Activated naive CD8-positive, alpha-beta T cell treated with anti-CD3 and anti-CD28 coated beads for 36 hours (primary cell): Measurements from ENCODE around the gene WDR48. TPM values are rescaled to one million over a fixed set of nuclear protein-coding genes. Genes with fewer than 3 reads are reported as not detected.

ENCODE experiments used
- DNase-seq: peaks from one replicate; pipeline ENCODE4 v3.0.0; 2021
- H3K27ac Mint-ChIP-seq: one replicate; pipeline ENCODE4 v1.8.0; 2022; ENCODE audit warnings: mild to moderate bottlenecking, moderate library complexity, mixed read lengths
- H3K27me3 Mint-ChIP-seq: one replicate; pipeline ENCODE4 v1.8.0; 2022; ENCODE audit warnings: mild to moderate bottlenecking, mixed read lengths
- H3K36me3 Mint-ChIP-seq: one replicate; pipeline ENCODE4 v1.8.0; 2021; ENCODE audit warnings: mild to moderate bottlenecking, mixed read lengths
- H3K4me1 Mint-ChIP-seq: one replicate; pipeline ENCODE4 v1.8.0; 2021; ENCODE audit warnings: mixed read lengths
- H3K4me3 Mint-ChIP-seq: one replicate; pipeline ENCODE4 v1.8.0; 2022; ENCODE audit warnings: mild to moderate bottlenecking, moderate library complexity, mixed read lengths
- H3K9me3 Mint-ChIP-seq: one replicate; pipeline ENCODE4 v1.8.0; 2022; ENCODE audit warnings: mixed read lengths
- total RNA-seq, 2 experiments: library from RNA; stranded (reverse); gene quantifications; one replicate each; pipeline ENCODE4 v1.2.3, GENCODE V29; 2021

Gene WDR48
- total RNA-seq: 10 to 100 TPM; 38.4 to 41.0 TPM

DNA sequence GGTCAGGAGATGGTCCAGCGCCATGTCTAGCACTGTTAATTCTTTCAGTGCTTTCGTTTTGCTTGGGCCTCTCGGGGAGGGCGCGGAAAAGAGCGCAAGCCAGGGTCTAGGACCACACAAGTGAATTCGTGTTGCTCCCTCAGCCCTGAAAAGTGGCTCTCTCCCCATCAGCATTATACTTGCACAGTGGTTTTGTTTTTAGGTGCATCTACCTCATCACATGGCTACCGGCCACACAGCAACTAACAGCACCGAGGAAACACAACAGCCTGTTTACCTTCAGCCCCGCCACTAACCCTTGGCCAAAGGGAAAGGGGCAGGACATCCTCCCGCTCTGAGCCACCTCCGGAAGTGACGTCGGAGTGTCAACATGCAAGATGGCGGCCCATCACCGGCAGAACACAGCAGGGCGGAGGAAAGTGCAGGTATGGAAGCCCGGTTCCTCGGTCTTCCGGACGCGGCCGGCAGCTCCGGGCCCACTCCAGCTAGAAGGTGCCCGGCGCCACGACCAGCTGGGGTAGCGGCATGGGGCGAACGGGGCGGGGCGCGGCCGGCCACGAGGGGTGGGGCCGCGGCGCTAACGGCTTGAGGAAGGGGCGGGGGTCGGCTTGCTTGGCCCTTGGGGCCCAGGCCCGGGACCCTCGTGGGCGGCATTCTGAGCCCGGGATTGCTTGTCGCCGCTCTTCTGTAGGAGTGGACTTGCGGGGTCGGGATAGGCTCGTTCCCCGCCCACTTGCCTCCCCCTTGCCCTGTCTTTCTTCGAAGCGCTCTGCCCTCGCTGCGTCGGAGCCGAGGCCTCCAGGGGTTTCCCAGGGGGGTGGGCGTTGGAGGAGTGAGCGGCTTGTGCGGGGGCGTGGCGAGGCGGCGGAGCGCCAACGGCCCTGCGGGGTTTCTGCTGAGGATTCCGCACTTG, at the start of gene WDR48, which contains the start of gene SCN11A:
Gene WDR48, plus strand, starts transcription at position 368 of the 913 bp plus-strand sequence. Its CDS starts 10 bp downstream, at position 378.
Gene SCN11A, minus strand, starts transcription at position 296 of the 913 bp plus-strand sequence. CDS start 101,582 bp downstream, outside the sequence.
- Mint-ChIP-seq H3K27ac (peak within 1 kb of the TSS; percentile 97), H3K4me1 (peaks cover 35% of the 10 kb centered on the region), H3K36me3 (no peaks in the 10 kb centered on the region), H3K27me3 (no peaks in the 10 kb centered on the region), H3K9me3 (no peaks in the 10 kb centered on the region), H3K4me3 (peak within 1 kb of the TSS; percentile 97)
- peak; percentile 91 for DNase-seq

DNA sequence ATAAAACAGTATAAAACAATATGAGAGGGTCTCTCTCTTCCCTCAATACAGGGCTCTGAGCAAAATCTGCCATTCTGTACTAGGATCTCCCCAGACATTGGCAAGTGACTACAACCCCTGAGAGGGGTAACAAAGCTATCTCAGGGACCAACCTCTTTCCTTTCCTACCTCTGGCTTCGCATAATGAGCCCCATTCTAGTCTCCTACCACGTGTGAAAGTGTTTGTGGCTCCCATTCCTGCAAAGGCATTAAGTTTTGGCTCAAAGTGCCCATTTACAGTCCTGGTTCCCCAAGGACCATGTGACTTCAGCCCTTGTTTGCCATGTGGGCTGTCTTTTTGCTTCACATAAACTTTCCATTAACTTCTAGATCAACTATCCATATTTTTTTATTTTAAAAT, 46.5 kb upstream of the WDR48 start:
- Mint-ChIP-seq H3K27ac (no peak overlapping the region), H3K4me3 (no peak overlapping the region), H3K9me3 (peaks cover 1% of the 10 kb centered on the region), H3K4me1 (no peaks in the 10 kb centered on the region), H3K27me3 (peaks cover 4% of the 10 kb centered on the region), H3K36me3 (no peaks in the 10 kb centered on the region)
- DNase-seq: no peak

DNA sequence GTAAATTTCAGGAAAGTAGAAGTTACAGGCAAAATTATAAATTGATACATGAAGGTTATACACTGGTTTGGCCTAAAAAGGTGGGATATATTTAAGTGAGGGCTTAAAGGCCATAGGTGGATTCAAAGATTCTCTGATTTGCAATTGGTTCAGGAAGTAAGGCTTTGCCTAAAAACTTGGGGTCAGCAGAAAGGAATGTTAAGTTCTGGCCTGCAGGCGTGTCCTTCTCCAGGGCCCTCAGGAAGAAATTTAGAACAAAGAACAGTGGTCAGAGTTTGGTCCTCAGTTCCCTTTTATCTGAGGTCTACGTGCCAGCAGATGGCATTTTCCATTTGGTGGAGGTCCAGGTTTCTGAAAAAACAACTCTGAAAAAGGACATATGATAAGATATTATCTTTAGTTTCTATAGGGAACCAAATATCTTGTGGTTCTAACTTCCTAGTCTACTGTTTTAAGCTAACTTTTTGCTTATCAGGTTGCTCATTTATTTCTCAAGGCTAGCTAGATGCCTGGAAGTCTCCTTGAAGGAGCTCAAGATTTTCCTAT, 40.6 kb upstream of the WDR48 start:
- peaks cover 2% of the 10 kb centered on the region for H3K4me1 Mint-ChIP-seq
- no peak overlapping the region for H3K4me3 Mint-ChIP-seq
- H3K9me3 Mint-ChIP-seq: peaks cover 1% of the 10 kb centered on the region
- no peaks in the 10 kb centered on the region for H3K36me3 Mint-ChIP-seq
- DNase-seq: no peak
- no peak overlapping the region for H3K27ac Mint-ChIP-seq
- peaks cover 4% of the 10 kb centered on the region for H3K27me3 Mint-ChIP-seq

DNA sequence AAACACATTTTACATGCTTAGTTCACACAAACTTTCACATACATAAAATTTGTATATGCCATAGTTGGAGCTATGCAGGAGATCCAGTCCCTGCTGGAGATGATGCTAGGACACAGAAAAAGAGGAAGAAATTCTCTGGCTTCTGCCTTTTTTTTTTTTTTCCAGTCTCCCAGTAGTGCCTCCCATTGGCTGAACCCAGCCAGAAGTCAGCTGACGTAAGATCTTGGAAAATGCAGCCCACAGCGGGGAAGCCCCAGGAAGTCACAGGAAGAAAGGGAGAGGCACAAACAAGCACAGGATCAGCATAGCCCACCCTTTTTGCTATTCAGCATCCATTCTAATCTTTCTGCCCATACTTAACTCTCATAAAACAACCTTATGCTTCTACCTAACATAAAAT, 38.5 kb upstream of the WDR48 start:
- Mint-ChIP-seq H3K4me3 (no peak overlapping the region), H3K4me1 (peaks cover 2% of the 10 kb centered on the region), H3K27me3 (peaks cover 4% of the 10 kb centered on the region), H3K27ac (no peak overlapping the region), H3K36me3 (no peaks in the 10 kb centered on the region), H3K9me3 (peaks cover 1% of the 10 kb centered on the region)
- DNase-seq: no peak

DNA sequence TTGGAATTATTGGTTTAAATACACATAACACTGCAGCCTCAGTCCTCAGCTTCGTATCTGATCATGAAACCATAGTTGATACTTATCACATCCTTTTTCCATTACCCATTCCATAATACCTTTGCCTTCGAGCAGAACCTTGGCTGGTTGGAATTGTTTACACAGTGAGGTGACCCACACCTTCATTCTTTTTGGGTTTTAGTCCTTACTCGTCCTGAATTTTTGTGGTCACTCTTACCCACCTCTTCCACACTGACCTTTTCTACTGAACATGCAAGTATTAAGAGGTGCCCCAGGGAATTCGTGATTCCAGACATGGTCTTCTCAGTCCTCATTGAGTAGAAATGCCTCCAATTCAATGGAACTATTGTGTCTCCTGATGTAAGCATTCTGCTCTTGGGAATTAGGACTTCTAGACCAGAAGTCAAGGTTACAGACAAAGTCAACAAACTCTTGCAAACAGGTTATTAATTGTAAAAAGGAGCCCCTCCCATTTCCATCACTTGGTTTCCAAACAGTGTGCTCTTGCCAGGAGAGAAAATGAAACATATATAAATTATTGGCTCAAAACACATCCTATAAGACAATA, 37.8 kb upstream of the WDR48 start:
- no peak overlapping the region for H3K4me3 Mint-ChIP-seq
- peaks cover 2% of the 10 kb centered on the region for H3K4me1 Mint-ChIP-seq
- no peaks in the 10 kb centered on the region for H3K36me3 Mint-ChIP-seq
- no peak for DNase-seq
- H3K27ac Mint-ChIP-seq: no peak overlapping the region
- H3K27me3 Mint-ChIP-seq: peaks cover 5% of the 10 kb centered on the region
- H3K9me3 Mint-ChIP-seq: peaks cover 1% of the 10 kb centered on the region

DNA sequence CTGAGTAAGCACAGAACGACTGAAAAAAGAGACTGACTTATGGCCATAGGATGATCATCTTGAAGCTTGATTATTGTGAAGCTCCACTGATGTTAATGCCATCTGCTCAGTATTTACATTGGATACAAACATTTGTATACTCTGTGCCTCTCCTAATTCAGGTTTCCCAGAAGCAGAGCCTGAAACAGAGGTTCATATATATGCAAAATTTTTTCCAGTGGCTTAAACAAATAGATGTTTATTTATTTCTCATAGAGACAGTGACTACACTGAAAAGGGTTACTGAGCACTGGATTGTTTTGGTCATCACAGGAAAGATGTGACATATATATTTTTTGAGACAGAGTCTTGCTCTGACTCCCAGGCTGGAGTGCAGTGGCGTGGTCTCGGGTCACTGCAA, 36.4 kb upstream of the WDR48 start:
- no peak for DNase-seq
- Mint-ChIP-seq H3K27me3 (peaks cover 9% of the 10 kb centered on the region), H3K9me3 (no peaks in the 10 kb centered on the region), H3K4me3 (no peak overlapping the region), H3K4me1 (peaks cover 4% of the 10 kb centered on the region), H3K27ac (no peak overlapping the region), H3K36me3 (no peaks in the 10 kb centered on the region)

DNA sequence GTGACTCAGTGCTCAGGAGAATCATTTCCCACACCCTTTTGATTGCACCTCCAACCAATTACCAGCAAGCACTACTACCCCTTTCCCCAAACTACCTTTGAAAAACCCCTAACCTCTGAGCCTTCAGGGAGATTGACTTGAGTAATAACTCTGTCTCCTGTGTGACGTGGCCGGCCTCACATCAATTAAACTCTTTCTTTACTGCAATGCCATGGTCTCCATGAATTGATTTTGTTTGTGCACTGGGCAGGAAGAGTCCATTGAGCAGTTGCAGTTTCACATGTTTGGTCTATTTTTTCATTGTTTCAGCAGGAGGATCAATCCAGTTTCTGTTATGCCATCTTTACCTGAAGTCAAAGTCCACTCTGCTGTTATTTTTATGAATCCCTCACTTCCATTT, 32.5 kb upstream of the WDR48 start:
- Mint-ChIP-seq H3K4me1 (peaks cover 6% of the 10 kb centered on the region), H3K27ac (no peak overlapping the region), H3K4me3 (no peak overlapping the region), H3K36me3 (no peaks in the 10 kb centered on the region), H3K9me3 (no peaks in the 10 kb centered on the region), H3K27me3 (peaks cover 9% of the 10 kb centered on the region)
- DNase-seq: no peak

DNA sequence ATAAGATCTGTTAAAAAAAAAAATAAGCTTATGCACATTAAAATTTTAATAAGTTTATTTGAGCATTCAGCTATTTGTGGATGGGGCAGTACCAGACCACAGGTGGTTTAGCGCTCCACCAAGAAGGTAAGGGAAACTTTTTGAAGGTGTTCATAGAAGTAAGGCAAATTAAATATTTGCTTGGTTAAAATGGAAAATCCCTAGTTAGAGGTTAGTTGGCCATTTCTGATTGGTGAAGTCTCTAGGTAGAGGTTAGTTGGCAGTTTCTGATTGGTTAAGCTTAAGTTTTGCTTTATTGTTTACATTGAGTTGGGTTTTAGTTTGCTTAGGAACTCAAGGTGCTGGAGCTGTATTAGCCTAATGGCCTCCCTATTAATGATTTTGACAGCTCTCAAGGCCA, 30.8 kb upstream of the WDR48 start:
- H3K9me3 Mint-ChIP-seq: no peaks in the 10 kb centered on the region
- peaks cover 6% of the 10 kb centered on the region for H3K4me1 Mint-ChIP-seq
- H3K36me3 Mint-ChIP-seq: no peaks in the 10 kb centered on the region
- H3K4me3 Mint-ChIP-seq: no peak overlapping the region
- DNase-seq: no peak
- no peak overlapping the region for H3K27ac Mint-ChIP-seq
- peaks cover 9% of the 10 kb centered on the region for H3K27me3 Mint-ChIP-seq

DNA sequence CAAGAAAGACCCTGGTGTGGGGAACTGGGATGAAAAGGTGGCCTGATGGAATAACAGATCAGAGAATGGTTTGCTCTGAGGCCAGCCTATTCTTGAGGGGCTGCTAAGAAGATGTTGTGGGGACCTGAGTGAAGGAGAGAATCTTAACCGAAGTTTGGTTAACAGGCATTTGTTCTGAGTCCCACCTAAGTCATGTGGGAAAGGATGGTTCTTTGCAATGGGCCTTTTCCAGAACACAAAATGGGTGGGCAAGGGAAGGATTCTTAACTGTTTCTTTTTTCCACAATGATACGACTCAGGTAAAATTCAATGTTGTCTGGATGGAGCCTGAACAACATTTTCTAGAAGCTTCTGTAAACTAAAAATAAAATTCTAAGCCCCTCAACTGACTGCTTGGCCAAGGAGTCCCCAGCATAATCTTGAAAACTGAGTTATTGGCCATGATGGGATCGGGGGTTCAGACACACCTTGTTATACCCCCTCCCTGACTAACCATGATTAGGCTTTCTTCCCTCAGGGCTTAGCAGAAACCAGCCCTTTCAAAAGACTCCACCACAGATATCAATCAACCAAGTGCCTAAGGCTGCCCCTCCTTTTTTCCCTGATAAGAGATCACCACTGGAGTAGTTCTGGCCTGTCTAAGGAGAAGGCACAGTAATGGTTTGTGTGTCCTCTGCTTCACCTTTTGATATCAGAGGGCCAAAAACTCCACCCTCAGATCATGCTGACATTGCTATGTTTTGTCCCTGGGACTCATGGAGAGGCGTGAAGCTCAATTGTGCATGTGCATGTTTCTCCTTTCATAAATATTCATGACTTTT, 30.1 kb upstream of the WDR48 start:
- Mint-ChIP-seq H3K27me3 (peaks cover 9% of the 10 kb centered on the region), H3K9me3 (no peaks in the 10 kb centered on the region), H3K4me3 (no peak overlapping the region), H3K27ac (no peak overlapping the region), H3K36me3 (no peaks in the 10 kb centered on the region), H3K4me1 (peaks cover 6% of the 10 kb centered on the region)
- no peak for DNase-seq

DNA sequence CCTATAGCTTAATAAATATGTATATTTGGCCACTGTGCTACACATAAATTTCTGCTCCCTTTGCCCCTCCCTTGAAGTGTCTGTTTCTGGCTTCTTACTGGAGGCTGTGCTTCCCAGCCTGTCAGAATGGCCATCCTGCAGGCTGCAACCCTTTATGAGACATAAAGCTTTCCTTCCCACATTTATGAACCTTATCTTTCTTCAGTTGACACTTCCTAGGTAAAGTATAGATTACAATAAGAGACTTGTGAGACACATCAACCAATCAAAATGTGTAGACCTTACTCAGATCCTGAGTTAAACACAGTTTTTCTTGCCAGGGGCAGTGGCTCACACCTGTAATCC, 29.6 kb upstream of the WDR48 start:
- Mint-ChIP-seq H3K9me3 (no peaks in the 10 kb centered on the region), H3K27me3 (peaks cover 9% of the 10 kb centered on the region), H3K36me3 (no peaks in the 10 kb centered on the region), H3K4me1 (peaks cover 6% of the 10 kb centered on the region), H3K4me3 (no peak overlapping the region), H3K27ac (no peak overlapping the region)
- DNase-seq: no peak

DNA sequence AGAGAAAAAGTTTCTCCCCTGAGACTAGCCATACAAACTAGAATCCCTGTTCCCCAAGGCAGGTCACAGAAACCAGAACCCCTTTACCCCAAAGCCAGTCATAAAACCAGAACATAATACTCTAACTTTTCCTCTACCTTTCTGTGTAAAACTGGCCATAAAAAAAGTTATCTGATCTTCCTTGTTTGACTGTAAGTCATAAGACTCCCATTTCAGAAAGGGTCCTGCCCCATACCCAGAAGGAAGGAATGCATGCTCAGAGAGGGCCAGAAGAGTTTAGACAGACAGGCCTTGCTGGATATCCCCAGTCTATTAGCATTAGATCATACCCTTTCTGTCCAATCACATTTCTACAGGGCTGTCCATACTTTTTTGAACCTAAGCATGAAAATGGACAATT, 27.3 kb upstream of the WDR48 start:
- Mint-ChIP-seq H3K4me1 (peaks cover 6% of the 10 kb centered on the region), H3K36me3 (no peaks in the 10 kb centered on the region), H3K9me3 (no peaks in the 10 kb centered on the region), H3K27ac (no peak overlapping the region), H3K4me3 (no peak overlapping the region), H3K27me3 (peaks cover 4% of the 10 kb centered on the region)
- no peak for DNase-seq

DNA sequence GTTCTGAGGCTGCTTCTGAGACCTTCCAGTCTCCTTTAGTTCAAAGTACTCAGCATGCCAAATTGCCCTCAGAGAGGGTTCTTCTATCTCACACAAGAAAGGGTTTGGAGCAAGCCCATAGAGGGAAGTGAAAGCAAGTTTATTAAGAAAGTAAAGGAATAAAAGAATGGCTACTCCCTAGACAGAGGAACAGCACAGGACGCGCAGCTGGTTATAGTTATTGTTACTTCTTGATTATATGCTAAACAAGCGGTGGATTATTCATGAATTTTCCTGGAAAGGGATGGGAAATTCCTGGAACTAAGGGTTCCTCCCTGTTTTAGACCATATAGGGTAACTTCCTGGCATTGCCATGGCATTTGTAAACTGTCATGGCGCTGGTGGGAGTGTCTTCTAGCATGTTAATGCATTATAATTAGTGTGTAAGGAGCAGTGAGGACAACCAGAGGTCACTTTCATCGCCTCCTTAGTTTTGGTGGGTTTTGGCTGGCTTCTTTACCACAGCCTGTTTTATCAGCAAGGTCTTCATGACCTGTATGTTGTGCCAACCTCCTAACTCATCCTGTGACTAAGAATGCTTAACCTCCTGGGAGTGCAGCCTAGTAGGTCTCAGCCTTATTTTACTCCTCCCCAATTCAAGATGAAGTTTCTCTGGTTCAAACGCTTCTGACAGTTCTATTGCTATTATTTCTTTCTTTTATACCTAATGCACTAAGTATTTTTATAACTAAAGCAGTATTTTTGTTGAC, 26.4 kb upstream of the WDR48 start:
- H3K27me3 Mint-ChIP-seq: no peaks in the 10 kb centered on the region
- no peak overlapping the region for H3K4me3 Mint-ChIP-seq
- H3K36me3 Mint-ChIP-seq: no peaks in the 10 kb centered on the region
- H3K27ac Mint-ChIP-seq: no peak overlapping the region
- DNase-seq: no peak
- peaks cover 3% of the 10 kb centered on the region for H3K4me1 Mint-ChIP-seq
- no peaks in the 10 kb centered on the region for H3K9me3 Mint-ChIP-seq

DNA sequence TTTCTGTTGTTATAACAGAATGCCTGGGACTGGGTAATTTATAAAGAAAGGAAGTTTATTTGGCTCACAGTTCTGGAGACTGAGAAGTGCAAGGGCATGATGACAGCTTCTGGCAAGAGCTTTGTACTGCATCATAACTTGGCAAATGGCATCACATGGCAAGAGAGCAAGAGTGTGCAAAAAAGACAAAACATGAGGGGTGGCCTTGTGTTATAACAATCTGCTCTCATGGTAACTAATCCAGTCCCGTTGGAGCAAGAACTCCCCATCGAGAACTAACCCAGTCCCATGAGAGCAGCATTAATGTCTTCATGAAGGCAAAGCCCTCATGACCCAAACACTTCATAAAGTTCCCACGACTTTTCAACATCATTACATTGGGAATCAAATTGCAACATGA, 23.3 kb upstream of the WDR48 start:
- H3K9me3 Mint-ChIP-seq: no peaks in the 10 kb centered on the region
- no peak for DNase-seq
- peaks cover 4% of the 10 kb centered on the region for H3K4me1 Mint-ChIP-seq
- no peak overlapping the region for H3K4me3 Mint-ChIP-seq
- no peaks in the 10 kb centered on the region for H3K27me3 Mint-ChIP-seq
- no peak overlapping the region for H3K27ac Mint-ChIP-seq
- no peaks in the 10 kb centered on the region for H3K36me3 Mint-ChIP-seq

DNA sequence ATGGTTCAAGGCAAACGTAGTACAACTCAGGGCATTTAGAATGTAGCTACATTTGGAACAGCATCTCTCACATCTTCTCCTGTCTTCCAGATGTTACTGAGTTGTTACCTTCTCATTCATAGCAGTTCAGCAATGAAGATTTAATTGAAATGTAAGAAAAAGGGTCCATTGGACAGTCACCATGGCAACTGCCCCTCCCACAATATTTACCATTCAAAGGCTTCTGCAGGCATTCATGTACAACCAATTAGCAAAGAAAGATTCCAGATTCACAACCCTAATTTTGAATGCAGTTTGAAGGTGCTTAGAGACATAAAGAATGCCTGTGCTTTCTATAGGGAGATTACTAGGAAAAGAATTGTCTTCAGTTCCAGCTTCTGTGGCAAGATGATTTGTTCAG, 22.3 kb upstream of the WDR48 start:
- Mint-ChIP-seq H3K4me3 (no peak overlapping the region), H3K9me3 (no peaks in the 10 kb centered on the region), H3K36me3 (no peaks in the 10 kb centered on the region), H3K27ac (no peak overlapping the region), H3K4me1 (peaks cover 4% of the 10 kb centered on the region), H3K27me3 (no peaks in the 10 kb centered on the region)
- no peak for DNase-seq
